T-cell (primary cell): ENCODE results near the gene PLCZ1. TPM values are rescaled to one million over a fixed set of nuclear protein-coding genes. Genes with fewer than 3 reads are reported as not detected.

Experiments
- ATAC-seq, 4 experiments: fragments of 200-7000 bp in 3 of 4; fragments of 150-1000 bp in 1 of 4; cut with Tn5 transposase; replicated peaks in 1 of 4; 1 replicate in 3 of 4; 2 replicates in 1 of 4; pipeline ENCODE4 v1.10.0; 2021; ENCODE audit warnings: moderate library complexity in 3 of 4, mild to moderate bottlenecking in 2 of 4, moderate number of reproducible peaks in 1 of 4
- CTCF ChIA-PET, 2 donors: fragments of 300-600 bp; sonication (Branson Sonifier 250); formaldehyde crosslinking; loops; one replicate each; lab custom pipeline; 2022; ENCODE audit warnings: antibody characterized with exemption in 2 of 2; lab: Charles Lee
- POLR2A ChIA-PET, 2 donors: fragments of 300-600 bp; sonication (Branson Sonifier 250); formaldehyde crosslinking; loops; one replicate each; lab custom pipeline; 2022; ENCODE audit warnings: antibody characterized with exemption in 2 of 2; lab: Charles Lee
- DNase-seq, 35 experiments: peaks; one replicate each; pipeline versions ENCODE4 v3.0.0 to v3.0.0-alpha.2; 2013 to 2023
- H3K27ac ChIP-seq: one replicate; pipeline ENCODE4 v1.5.1; 2013; ENCODE audit warnings: low read length
- H3K27me3 ChIP-seq, 2 experiments: replicated peaks in 1 of 2; 1 replicate in 1 of 2; 2 replicates in 1 of 2; pipeline versions ENCODE4 v1.6.1 to v1.7.0; 2013; ENCODE audit warnings: low read length in 1 of 2, mixed read lengths in 1 of 2; ENCODE audit not compliant: control insufficient read depth in 2 of 2, insufficient read depth in 2 of 2; ENCODE audit errors: extremely low read depth in 1 of 2
- H3K36me3 ChIP-seq, 2 donors: 1 replicate in 1 of 2; 2 replicates in 1 of 2; pipeline versions ENCODE4 v1.6.1 to v1.7.0; 2013; ENCODE audit warnings: low read length in 1 of 2; ENCODE audit not compliant: control insufficient read depth in 2 of 2, insufficient read depth in 1 of 2; ENCODE audit errors: extremely low read depth in 1 of 2
- H3K4me1 ChIP-seq, 2 experiments: 1 replicate in 1 of 2; 2 replicates in 1 of 2; pipeline versions ENCODE4 v1.6.1 to v1.7.0; 2013; ENCODE audit warnings: low read length in 2 of 2, mixed read lengths in 1 of 2; ENCODE audit not compliant: insufficient read depth in 2 of 2, control insufficient read depth in 1 of 2; ENCODE audit errors: extremely low read depth in 1 of 2
- H3K4me3 ChIP-seq, 2 donors: 1 replicate in 1 of 2; 2 replicates in 1 of 2; pipeline versions ENCODE4 v1.5.1 to v1.7.0; 2013; ENCODE audit warnings: mild to moderate bottlenecking in 2 of 2, low read length in 1 of 2, moderate library complexity in 1 of 2; ENCODE audit not compliant: control insufficient read depth in 1 of 2; ENCODE audit errors: extremely low read depth in 1 of 2
- H3K9me3 ChIP-seq: 2 replicates; pipeline ENCODE4 v1.7.0; 2013
- H3K27ac Mint-ChIP-seq, 2 donors: one replicate each; pipeline ENCODE4 v1.8.0; 2020 to 2021; ENCODE audit warnings: mild to moderate bottlenecking in 2 of 2, mixed read lengths in 2 of 2
- H3K27me3 Mint-ChIP-seq, 2 donors: one replicate each; pipeline ENCODE4 v1.8.0; 2021 to 2022; ENCODE audit warnings: mixed read lengths in 2 of 2
- H3K36me3 Mint-ChIP-seq: one replicate; pipeline ENCODE4 v1.8.0; 2021; ENCODE audit warnings: mixed read lengths
- H3K4me1 Mint-ChIP-seq, 3 donors: one replicate each; pipeline ENCODE4 v1.8.0; 2020 to 2022; ENCODE audit warnings: mixed read lengths in 3 of 3, mild to moderate bottlenecking in 1 of 3
- H3K4me3 Mint-ChIP-seq, 3 donors: one replicate each; pipeline ENCODE4 v1.8.0; 2020 to 2022; ENCODE audit warnings: mild to moderate bottlenecking in 3 of 3, mixed read lengths in 3 of 3, moderate library complexity in 3 of 3
- H3K9me3 Mint-ChIP-seq, 3 donors: one replicate each; pipeline ENCODE4 v1.8.0; 2020 to 2022; ENCODE audit warnings: mixed read lengths in 3 of 3
- WGBS: methylation state at CpG from one replicate; pipeline ENCODE4 v1.1.5; 2013; ENCODE audit warnings: missing lambda C conversion rate; ENCODE audit not compliant: insufficient coverage; 5-methylcytosine and 5-hydroxymethylcytosine counted together
- total RNA-seq, 35 experiments: library from RNA in 6 of 35; stranded (reverse) in 6 of 35; fragments of 120-200 nt in 1 of 35; gene quantifications; one replicate each; pipeline versions ENCODE4 v1.2.1 to v1.2.4 and lab custom pipeline; 2013 to 2026

Gene PLCZ1
- total RNA-seq, 5 donors from 2014 or later (not counting 1 experiment from before 2014, with no cell fraction given): not detected

GRCh38 chr12:18676141-18676540 is 61.7 kb downstream of the PLCZ1 start:
- ChIA-PET POLR2A (no interaction called here), CTCF (no interaction called here)
- H3K27ac Mint-ChIP-seq: no peak overlapping the region
- no peak overlapping the region for H3K4me3 ChIP-seq
- no peak overlapping the region for H3K27ac ChIP-seq
- no peaks in the 10 kb centered on the region for H3K36me3 ChIP-seq
- no peak for ATAC-seq
- no peak overlapping the region for H3K4me3 Mint-ChIP-seq
- peaks cover 6 to 9% (median 8%) of the 10 kb centered on the region in 3 donors for H3K9me3 Mint-ChIP-seq
- no peaks in the 10 kb centered on the region for H3K4me1 ChIP-seq
- H3K9me3 ChIP-seq: no peaks in the 10 kb centered on the region
- no peaks in the 10 kb centered on the region for H3K27me3 ChIP-seq
- no peaks in the 10 kb centered on the region for H3K27me3 Mint-ChIP-seq
- H3K36me3 Mint-ChIP-seq: no peaks in the 10 kb centered on the region
- no peak for DNase-seq
- no peaks in the 10 kb centered on the region for H3K4me1 Mint-ChIP-seq

- Mint-ChIP-seq H3K9me3 (peaks cover 25 to 53% (median 25%) of the 10 kb centered on the region in 3 donors), H3K4me1 (no peaks in the 10 kb centered on the region), H3K4me3 (no peak overlapping the region), H3K36me3 (no peaks in the 10 kb centered on the region), H3K27me3 (no peaks in the 10 kb centered on the region), H3K27ac (no peak overlapping the region)
- Histone ChIP-seq H3K27ac (no peak overlapping the region), H3K36me3 (no peaks in the 10 kb centered on the region), H3K4me3 (no peak overlapping the region), H3K27me3 (no peaks in the 10 kb centered on the region), H3K9me3 (no peaks in the 10 kb centered on the region), H3K4me1 (no peaks in the 10 kb centered on the region)
- ATAC-seq (no peak), DNase-seq (no peak)
- CTCF ChIA-PET: no interaction called here
- POLR2A ChIA-PET: no interaction called here
Measured at GRCh38 chr12:18658829-18659228, 79.0 kb downstream of the PLCZ1 start.

- no peaks in the 10 kb centered on the region for H3K9me3 ChIP-seq
- DNase-seq: no peak
- ChIA-PET POLR2A (no interaction called here), CTCF (no interaction called here)
- WGBS: no CpG with 5 or more reads among the region's 2 CpGs
- no peaks in the 10 kb centered on the region for H3K27me3 Mint-ChIP-seq
- H3K9me3 Mint-ChIP-seq: peaks cover 23 to 53% (median 25%) of the 10 kb centered on the region in 3 donors
- no peak overlapping the region for H3K27ac Mint-ChIP-seq
- no peaks in the 10 kb centered on the region for H3K4me1 ChIP-seq
- H3K4me3 ChIP-seq: no peak overlapping the region
- H3K4me1 Mint-ChIP-seq: no peaks in the 10 kb centered on the region
- H3K36me3 Mint-ChIP-seq: no peaks in the 10 kb centered on the region
- no peaks in the 10 kb centered on the region for H3K36me3 ChIP-seq
- H3K4me3 Mint-ChIP-seq: no peak overlapping the region
- H3K27me3 ChIP-seq: no peaks in the 10 kb centered on the region
- no peak for ATAC-seq
- no peak overlapping the region for H3K27ac ChIP-seq
Measured at GRCh38 chr12:18658179-18658578, 79.6 kb downstream of the PLCZ1 start.

GRCh38 chr12:18655351-18655750 is 82.5 kb downstream of the PLCZ1 start:
- Mint-ChIP-seq H3K27me3 (no peaks in the 10 kb centered on the region), H3K36me3 (no peaks in the 10 kb centered on the region), H3K4me3 (no peak overlapping the region), H3K27ac (no peak overlapping the region), H3K4me1 (no peaks in the 10 kb centered on the region), H3K9me3 (peaks cover 18 to 38% (median 18%) of the 10 kb centered on the region in 3 donors)
- H3K27ac ChIP-seq: no peak overlapping the region
- H3K4me1 ChIP-seq: no peaks in the 10 kb centered on the region
- ChIA-PET CTCF (no interaction called here), POLR2A (no interaction called here)
- no peaks in the 10 kb centered on the region for H3K27me3 ChIP-seq
- no peaks in the 10 kb centered on the region for H3K9me3 ChIP-seq
- no peak for ATAC-seq
- no CpG with 5 or more reads among the region's 4 CpGs for WGBS
- no peaks in the 10 kb centered on the region for H3K36me3 ChIP-seq
- H3K4me3 ChIP-seq: no peak overlapping the region
- DNase-seq: no peak

DNA sequence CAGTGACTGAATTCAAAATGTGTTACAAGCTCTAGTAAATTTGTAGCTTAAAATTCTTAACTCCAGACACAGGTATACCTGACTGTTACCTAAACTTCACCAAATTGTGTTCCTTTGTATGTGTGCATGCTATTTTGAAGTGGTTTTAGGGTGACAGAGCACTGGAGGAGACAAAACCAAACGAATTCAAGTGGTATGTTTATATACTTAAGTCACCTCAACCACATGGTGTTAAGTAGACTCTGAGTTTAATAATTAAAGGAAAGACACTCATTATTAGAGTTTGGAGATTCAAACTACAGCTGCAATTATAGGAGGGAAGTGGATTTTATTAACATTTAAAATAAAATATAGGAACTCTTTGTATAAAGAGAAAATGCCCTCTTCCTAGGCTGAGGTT is 84.3 kb downstream of the PLCZ1 start:
- no peaks in the 10 kb centered on the region for H3K27me3 ChIP-seq
- no peaks in the 10 kb centered on the region for H3K36me3 Mint-ChIP-seq
- peaks cover 16 to 27% (median 24%) of the 10 kb centered on the region in 3 donors for H3K9me3 Mint-ChIP-seq
- CTCF ChIA-PET: no interaction called here
- no peak overlapping the region for H3K4me3 Mint-ChIP-seq
- ATAC-seq (no peak), DNase-seq (no peak)
- no peaks in the 10 kb centered on the region for H3K36me3 ChIP-seq
- H3K4me1 ChIP-seq: no peaks in the 10 kb centered on the region
- H3K27me3 Mint-ChIP-seq: no peaks in the 10 kb centered on the region
- POLR2A ChIA-PET: no interaction called here
- no peaks in the 10 kb centered on the region for H3K4me1 Mint-ChIP-seq
- no peak overlapping the region for H3K27ac Mint-ChIP-seq
- H3K27ac ChIP-seq: no peak overlapping the region
- H3K4me3 ChIP-seq: no peak overlapping the region
- WGBS: no CpG with 5 or more reads among the region's 1 CpG
- no peaks in the 10 kb centered on the region for H3K9me3 ChIP-seq

DNA sequence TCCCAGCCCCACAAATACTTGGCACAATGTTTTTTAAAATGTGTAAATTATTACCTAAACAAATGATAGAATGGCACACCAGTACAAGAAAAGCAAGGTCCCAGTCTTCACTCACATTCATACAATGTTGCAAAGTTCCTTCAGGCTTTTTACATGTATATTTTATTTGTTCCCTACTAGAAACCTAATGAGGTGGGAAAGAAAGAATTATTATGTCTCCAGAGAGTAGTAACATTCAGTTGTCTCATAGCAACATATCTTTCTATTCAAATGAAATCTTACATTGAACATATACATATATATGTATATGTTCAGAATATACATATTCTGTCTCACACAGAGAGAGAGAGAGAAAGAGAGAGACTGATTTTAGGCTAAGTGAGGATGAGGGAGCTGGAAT is 85.2 kb downstream of the PLCZ1 start:
- H3K27me3 ChIP-seq: no peaks in the 10 kb centered on the region
- no peak overlapping the region for H3K4me3 Mint-ChIP-seq
- ATAC-seq: no peak
- no peaks in the 10 kb centered on the region for H3K36me3 ChIP-seq
- no peak overlapping the region for H3K4me3 ChIP-seq
- H3K27me3 Mint-ChIP-seq: no peaks in the 10 kb centered on the region
- no peaks in the 10 kb centered on the region for H3K36me3 Mint-ChIP-seq
- no peaks in the 10 kb centered on the region for H3K9me3 ChIP-seq
- CTCF ChIA-PET: no interaction called here
- H3K27ac Mint-ChIP-seq: no peak overlapping the region
- no peak overlapping the region for H3K27ac ChIP-seq
- POLR2A ChIA-PET: no interaction called here
- H3K4me1 Mint-ChIP-seq: no peaks in the 10 kb centered on the region
- H3K9me3 Mint-ChIP-seq: peaks cover 11 to 23% (median 19%) of the 10 kb centered on the region in 3 donors
- H3K4me1 ChIP-seq: no peaks in the 10 kb centered on the region
- no peak for DNase-seq

- CTCF ChIA-PET: no interaction called here
Measured at GRCh38 chr12:18651525-18651924, 86.3 kb downstream of the PLCZ1 start.

More at GRCh38 chr12:18651525-18651924, 86.3 kb downstream of the PLCZ1 start:
- WGBS: 69% methylated on average over 2 of the region's 2 CpGs
- no peaks in the 10 kb centered on the region for H3K4me1 Mint-ChIP-seq
- no peaks in the 10 kb centered on the region for H3K36me3 Mint-ChIP-seq
- no peaks in the 10 kb centered on the region for H3K9me3 ChIP-seq
- no peaks in the 10 kb centered on the region for H3K4me1 ChIP-seq
- H3K27me3 Mint-ChIP-seq: no peaks in the 10 kb centered on the region
- H3K27ac Mint-ChIP-seq: no peak overlapping the region
- H3K4me3 Mint-ChIP-seq: no peak overlapping the region
- H3K9me3 Mint-ChIP-seq: peaks cover 5 to 15% (median 8%) of the 10 kb centered on the region in 3 donors
- no peak overlapping the region for H3K27ac ChIP-seq
- H3K36me3 ChIP-seq: no peaks in the 10 kb centered on the region
- no peak overlapping the region for H3K4me3 ChIP-seq
- POLR2A ChIA-PET: no interaction called here
- no peak for DNase-seq
- no peaks in the 10 kb centered on the region for H3K27me3 ChIP-seq
- ATAC-seq: no peak
